Islet of Langerhans (tissue), 1 donor: Measurements from ENCODE around the gene ACTL9.

ENCODE experiments used
- FAIRE-seq: peaks from one replicate; lab custom pipeline; 2011; peaks lifted over from hg19 to GRCh38; lab: Jason Lieb, UNC

Gene ACTL9

DNA sequence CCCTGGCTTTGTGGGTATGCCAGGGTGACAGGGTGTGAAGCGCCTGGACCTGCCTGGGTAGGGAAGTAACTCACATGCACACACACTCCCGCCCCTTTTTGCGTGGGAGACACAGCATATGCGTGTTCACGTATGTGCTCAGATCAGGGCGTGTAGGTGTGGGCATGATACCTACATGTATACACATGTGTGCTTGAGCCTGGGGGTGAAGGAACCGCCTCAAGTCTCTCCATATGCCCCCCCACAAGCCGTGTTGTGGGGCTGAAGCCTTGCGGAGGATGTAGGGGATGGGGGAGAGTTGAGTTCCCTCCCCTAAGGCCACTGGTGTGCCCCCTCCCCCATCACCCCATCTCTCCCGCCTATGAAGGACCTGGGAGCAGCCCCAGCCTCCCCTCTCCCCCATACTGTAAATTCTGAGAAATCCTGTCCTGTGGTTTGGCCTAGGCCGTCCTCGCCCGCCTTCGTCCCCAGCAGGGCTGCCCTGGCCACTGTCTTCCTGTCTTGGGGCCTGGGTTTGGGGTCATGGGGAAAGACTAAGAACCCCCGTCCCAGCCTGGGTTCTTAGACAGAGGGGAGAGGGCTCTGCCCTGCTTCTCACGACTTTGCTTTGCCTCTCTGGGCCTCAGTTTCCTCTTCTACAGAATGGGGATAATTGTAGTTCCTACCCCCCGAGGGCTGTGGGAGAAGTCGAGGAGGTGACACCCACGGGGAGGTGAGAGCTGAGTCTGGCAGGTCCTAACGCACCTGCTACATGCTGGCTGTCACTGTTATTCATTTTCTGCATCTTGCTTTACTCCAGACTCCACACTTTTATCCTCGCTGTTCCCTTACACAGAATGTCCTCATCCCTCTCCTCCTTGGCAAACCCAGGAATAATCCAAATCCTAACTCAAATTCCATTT is 14.3 kb downstream of the ACTL9 start:
- no peak for FAIRE-seq

DNA sequence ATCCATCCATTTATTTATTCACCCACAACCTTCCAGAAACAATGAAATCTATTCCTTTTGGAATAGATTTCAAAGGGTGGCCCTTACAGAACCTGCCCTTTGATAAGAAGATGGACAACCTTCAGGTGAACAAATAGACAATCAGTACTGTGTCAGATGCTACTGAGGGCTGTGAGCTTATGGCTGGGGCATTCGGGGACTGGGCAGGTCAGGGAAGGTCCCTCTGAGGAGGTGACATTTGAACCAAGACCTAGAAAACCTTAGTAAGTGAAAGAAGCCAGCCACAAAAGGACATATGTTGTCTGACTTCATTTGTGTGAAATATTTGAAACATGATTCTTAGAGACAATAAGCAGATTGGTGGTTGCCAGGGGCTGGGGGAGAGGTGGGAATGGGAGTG is 15.7 kb downstream of the ACTL9 start:
- no peak for FAIRE-seq

DNA sequence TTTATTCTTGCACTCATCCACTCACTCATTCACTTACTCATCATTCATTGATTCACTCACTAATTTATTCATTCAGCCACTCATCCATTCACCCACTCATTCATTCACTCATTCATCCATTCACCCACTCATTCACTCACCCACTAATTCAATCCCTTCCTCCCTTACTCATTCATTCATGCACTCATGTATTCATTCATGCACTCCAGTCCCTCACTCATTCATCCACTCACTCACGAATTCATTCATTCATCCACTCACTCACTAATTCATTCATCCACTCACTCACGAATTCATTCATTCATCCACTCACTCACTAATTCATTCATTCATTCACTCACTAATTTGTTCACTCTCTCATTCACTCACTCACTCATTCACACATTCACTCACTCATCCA is 16.1 kb downstream of the ACTL9 start:
- FAIRE-seq = no peak

DNA sequence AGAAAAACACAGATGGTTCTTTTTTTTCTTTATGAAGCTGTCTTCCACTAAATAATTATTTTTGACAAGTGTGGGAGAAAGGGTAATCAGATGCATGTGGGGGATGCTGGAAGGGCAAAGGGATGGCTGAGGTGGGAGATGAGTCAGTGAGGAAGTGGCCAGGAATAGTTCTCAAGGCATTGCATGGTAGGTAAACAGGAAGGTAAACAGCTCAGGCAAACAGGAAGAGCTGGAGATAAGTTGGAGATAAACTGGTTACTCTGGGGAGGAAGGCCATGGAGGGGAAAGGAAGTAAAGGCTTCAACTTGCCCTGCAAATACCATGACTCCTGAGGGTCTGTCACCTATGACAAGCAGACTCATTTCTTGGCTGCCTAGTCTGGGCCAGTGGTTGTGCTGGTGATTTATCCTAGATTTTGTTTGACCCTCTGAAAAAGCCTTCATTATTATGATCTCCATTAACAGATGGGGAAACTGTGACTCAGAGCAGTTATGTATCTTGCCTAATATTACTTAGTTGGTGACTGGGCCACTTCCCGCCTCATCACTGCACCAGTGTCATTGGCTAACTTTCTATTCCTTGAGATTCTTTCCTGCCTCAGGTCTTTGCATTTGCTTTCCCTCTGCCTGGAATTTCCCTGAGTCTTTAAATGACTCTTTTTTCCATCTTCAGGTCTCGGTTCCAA is 17.1 kb downstream of the ACTL9 start:
- no peak for FAIRE-seq

DNA sequence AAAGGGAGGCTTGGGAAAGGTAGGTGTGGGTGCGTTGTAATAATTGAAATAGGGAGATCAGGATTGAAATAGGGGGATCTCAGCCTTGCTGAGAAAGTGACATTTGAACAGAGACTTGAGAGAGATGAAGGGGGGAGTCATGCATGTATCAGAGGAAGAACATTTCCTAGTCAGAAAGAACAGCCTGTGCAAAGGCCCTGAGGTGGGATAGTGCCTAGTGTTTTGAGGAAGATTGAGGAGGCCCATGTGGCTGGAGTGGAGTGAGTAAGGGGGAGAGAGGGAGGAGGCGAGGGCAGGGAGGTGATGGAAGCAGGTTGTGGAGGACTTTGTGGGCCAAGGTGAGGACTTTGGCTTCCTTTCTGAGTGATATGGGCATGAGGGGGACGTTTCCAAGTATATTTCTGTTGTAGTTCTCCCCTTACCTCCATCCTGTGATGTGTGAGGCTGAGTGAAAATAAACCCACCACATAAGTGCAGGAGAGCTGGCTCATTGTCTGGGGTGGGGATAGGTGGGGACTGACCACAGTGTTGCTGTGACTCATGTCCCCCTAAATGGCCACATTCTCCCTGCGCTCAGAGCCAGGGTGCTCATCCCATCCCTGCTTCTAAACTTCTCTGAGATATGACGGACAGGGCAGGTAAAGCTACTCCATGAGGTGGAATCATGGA is 17.8 kb downstream of the ACTL9 start:
- FAIRE-seq = no peak

DNA sequence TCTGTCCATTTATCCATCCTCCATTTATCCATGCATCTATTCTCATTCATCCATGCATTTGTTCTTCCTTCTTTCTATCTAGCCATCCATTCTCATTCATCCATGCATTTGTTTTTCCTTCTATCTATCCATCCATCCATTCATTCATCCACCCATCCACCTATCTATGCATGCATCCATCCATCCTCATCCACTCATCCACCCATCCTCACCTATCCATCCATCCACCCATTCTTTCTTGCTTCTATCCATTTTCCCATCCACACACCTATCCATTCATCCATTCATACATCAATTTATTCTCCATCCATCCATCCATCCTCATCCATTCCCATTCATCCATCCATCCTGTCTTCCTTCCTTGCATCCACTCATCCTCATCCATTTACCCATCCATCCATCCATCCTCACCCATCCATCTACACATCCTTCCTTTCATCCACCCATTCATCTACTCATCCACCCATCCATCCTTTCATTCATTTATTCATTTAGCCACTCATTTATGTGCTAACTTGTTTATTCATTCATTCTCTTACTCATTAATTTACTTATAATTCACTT is 20.3 kb downstream of the ACTL9 start:
- no peak for FAIRE-seq

DNA sequence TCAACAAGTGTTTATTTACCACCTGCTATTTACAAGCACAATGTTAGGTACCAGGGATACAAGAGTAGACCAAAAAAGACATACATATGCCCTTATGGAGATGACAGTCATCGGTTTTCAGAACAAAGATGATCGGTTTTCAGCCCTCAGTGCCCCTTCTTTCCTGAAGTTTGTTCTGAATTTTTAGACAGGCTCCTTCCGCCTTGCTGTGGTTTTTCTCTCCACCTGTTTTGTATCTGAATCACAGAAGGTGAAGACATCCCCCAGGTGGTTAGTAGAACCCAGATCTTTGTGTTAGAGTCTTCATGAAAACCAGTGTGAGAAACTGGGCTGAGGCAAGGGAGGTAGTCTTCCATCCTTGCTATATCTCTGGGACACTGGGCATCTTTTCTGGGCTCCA is 23.5 kb downstream of the ACTL9 start:
- no peak for FAIRE-seq

DNA sequence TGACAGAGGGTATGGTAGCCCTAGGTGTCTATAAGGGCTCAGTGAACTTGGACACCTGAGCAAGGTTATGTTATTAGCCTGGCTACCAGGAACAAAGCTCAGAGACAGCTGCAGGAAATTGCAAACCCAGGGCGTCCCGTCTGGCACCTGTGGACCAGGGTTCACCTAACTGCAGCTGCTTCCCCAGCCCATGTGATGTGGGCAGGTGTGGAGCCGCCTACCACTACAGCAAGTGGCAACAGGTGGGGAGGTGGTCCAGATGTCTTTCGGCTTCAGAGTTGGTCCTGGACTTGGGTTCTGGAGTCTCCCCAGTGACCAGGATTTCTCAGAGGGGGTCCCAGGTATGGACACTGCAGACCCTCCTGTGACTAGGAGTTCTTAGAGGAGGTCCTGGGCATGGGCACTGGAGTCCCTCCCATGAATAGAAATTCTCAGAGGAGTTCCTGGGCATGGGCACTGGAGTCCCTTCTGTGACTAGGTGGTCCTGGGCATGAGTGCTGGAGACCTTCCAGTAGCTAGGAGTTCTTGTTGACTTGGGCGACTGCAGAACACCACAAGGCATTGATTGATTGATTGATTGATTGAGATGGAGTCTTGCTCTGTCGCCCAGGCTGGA is 25.2 kb downstream of the ACTL9 start:
- no peak for FAIRE-seq

DNA sequence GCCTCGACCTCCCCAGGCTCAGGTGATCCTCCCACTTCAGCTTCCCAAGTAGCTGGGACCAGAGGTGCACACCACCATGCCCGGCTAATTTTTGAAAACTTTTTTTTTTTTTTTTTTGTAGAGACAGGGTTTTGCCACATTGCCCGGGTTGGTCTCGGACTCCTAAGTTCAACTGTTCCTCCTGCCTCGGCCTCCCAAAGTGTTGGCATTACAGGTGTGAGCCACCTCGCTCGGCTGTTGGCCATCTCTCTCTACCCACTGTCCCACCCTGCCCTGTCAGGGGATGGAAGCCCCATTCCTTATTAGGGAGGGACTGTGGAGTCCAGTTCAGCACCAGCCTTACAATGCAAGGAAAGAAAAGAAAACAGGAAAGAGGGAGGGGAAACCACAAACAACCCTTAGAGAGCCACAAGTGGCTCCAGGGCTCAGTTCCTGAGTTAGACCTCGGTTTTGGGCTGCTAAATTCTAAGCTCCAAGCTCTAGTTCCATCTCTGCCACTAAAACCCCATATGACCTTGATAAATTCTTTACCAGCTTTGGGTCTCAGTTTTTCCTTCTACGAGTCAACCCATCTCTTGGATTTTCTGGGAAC is 31.7 kb downstream of the ACTL9 start:
- no peak for FAIRE-seq

DNA sequence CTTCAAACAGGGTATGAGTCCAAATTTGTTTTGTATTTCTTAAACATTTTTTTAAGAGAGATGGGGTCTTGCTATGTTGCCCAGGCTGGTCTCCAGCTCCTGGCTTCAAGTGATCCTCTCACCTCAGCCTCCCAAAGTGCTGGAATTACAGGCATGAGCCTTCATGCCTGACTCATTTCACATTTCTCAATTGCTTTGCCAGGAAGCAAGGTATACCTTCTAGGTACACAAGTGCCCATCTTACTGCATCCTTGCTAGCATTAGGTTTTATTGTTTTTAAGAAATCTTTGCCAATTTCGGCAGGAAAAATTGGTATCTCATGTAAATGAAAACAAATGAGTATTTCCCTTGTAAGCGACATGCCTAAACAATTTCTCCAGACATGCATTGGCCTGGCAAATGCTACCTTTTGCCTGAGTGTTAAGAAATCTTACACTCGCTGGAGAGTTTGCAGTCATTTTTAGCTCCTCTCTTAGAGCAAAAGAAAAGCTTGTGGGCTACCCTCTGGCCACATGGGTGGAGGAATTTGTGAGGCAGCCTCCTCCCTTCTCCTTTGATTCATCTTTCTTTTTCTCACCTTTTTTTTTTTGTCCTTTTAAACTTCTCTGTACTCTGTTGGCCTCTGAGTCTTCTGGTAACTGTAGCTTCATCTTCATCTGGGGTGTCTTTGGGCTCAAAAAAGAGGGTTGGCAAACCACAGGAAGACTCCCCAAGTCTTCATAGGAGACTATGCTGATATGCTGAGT is 33.0 kb downstream of the ACTL9 start:
- no peak for FAIRE-seq

DNA sequence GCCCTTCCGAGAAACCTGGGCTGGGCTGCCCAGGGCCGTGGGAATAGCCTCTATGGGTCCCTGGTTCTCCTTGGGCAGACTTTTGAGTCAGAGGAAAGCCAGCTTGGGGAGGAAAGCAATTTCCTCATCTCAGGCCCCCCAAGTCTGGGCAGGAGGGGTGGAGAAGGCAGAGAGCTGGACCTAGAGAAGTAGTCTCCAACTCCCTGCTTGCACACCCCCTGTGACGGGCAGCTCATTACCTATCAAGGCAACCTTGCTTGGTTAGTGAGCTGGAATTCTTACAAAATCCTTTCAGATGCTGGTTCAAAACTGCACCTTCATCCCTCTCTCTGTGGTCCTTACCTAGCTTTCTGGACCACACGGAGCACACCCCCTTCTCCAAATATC is 33.9 kb downstream of the ACTL9 start:
- no peak for FAIRE-seq

DNA sequence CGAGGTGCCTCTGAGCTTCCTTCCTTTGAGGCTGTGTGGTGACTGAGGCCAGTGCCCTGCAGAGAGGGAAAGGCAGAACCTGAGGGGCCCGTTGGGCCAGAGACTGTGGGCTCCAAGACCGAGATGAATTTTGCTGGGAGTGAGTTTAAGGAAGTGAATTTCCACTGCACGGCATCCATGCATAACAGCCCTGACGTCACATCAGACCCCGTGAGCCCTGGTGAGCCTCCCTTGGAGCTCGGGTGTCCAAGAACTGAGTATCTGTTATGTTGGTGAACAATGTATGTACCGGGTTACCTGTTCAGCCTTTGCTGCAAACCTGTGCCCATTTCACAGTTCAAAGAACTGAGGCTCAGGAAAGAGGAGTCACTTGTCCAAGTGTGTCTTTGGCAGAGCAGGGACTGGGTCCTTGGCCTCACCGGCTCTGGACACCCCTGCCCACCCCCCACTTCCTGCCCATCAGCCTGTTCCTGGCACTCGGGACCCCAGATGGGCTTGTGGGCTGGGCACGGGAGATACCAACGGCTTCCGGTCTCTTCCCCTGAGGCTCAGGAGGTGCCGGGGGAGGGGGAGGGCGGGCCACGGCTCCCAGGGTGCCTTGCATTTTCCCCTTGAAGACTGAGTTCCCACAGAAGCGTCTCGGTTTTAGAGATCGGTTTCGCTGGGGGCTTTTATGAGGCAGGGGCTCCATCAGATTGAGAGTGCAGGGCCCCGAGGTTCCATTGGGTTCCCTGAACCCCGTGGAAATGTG is 34.5 kb downstream of the ACTL9 start:
- no peak for FAIRE-seq

DNA sequence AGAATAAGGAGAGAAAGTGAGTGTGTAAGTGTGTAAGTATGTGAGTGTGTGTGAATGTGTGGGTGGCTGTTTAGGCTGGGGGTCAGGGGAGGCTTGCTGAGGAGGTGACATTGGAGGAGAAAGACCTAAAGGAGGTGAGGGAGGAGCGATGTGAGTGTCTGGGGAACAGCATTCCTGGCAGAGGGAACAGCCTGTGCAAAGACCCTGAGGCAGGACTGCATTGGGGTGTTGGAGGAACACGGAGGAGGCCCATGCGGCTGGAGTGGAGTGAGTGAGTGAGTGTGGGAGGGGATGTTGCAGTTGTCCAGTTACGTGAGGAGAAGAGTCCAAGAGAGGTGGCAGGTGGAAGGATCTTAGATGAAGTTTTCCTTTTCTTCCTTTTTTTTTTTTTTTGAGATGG is 36.3 kb downstream of the ACTL9 start:
- no peak for FAIRE-seq

DNA sequence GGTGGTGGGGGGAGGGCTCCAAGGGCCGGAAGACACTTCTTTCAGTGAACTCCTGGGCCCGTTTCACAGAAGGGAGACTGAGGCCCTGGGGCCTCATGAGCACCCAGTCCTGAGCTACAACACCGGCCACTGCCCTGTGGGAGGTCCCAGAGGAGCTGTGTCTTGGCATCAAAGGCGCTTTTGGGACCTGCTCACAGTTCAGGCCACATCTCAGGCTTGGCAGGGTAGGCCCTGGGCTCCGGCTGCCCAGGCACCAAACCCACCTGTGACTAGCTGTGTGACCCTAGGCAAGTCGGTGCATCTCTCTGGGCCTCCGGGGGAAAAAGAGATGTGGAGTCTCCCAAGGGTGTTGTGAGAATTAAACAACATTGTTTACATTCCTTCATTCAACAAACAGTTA is 38.7 kb downstream of the ACTL9 start:
- no peak for FAIRE-seq

DNA sequence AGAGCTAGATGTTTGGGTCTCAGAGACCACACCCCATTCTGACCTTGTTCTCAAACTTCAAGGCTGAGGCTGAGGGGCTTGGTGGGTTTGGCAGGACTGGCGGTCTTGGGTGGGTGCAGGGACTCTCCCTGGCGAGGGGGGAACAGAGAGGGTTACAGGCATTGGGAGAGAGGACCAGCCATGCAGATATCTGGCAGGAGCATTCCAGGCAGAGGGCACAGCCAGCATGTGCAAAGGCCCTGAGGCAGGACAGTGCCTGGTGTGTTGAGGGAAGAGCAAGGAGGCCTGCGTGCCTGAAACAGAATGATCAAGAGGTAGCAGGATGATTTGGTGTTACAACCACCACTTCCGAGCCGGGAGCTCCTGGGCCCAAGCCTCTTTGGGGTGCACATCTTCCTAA is 40.7 kb downstream of the ACTL9 start:
- no peak for FAIRE-seq

DNA sequence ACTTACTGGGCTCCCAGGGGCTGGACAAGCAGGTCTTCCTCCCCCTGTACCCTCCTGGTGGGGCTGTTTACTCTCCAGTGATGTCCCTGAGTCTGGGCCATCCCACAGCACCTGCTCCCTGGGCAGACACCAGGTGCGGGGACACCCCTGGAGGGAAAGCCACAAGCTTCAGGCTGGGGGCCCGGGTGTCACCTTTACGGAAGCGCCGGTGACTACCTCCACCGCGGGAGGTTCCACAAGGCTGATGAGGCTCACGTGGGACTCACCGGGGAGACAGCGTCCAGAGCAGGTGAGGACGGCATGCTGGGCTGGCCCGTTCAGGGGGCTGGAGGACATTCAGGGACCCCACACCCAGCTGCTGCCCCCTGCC is 43.3 kb downstream of the ACTL9 start:
- no peak for FAIRE-seq

DNA sequence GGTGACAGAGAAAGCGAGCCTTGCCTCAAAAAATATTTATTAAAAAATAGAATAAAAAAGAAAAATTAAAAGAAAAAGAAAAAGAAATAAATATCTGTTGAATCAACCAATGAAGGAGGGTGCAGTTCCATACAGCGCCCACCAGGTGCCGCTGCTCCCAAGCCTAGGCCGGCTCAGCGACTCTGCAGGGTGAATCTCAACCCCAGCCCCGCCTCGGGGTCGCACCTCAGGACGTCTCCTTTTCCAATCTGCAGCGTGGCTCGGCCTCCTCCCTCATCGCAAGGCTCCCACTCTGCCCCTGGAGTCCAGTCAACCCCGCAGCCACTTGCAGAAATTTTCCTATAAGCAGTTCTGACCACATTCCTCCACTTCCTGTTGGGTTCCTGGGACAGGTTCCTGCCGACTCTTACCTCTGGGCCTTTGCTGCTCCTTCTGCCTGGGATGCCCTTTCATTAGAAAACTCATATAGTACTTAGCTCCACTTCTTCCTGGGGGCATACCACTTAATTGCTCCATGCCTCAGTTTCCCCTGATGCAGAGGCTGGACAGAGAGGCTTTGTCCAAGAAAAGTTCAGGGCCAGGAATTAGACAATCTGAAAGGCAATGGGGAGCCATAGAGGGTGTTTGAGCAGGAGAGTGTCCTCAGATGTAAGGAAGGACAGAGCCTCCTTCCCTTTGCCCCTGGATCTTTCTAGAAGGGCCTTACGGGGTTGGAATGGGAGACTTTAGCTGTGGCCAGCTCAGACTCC is 43.8 kb downstream of the ACTL9 start:
- no peak for FAIRE-seq

DNA sequence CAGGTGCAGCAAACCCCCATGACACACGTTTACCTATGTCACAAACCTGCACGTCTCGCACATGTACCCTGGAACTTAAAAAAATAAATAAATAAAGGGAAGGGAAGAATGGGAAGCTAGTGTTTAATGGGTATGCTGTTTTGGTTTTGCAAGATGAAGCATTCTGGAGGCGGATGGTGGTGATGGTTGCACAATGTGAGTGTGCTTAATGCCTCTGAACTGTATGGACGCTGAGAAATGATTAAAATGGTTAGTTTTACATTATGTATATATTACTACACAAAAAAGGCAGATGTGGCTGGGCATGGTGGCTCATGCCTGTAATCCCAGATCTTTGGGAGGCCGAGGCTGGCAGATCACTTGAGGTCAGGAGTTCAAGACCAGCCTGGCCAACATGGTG is 50.4 kb downstream of the ACTL9 start:
- FAIRE-seq = no peak
